Astrocyte (in vitro differentiated cells and primary cell): ENCODE data around the gene KRTAP10-1.

ENCODE experiments used
- CTCF ChIP-seq: IDR thresholded peaks from 2 replicates; pipeline ENCODE4 v1.5.1; 2011; ENCODE audit warnings: low read depth, mild to moderate bottlenecking, inconsistent platforms, low read length, moderate library complexity; ENCODE audit not compliant: insufficient read depth
- EZH2 ChIP-seq: IDR thresholded peaks from 2 replicates; pipeline ENCODE4 v1.6.1; 2012; ENCODE audit warnings: mild to moderate bottlenecking, low read length, inconsistent platforms; ENCODE audit not compliant: insufficient read depth

GRCh38 chr21:44579833-44580144, 39.8 kb upstream of the KRTAP10-1 start:
- TF ChIP-seq CTCF (no peak), EZH2 (no peak)
